HG03196 (cell line): ENCODE results near the gene PDIK1L.

ENCODE experiments used
- ATAC-seq: cut with Tn5 transposase; IDR thresholded peaks from one replicate; pipeline ENCODE4 v1.9.1; 2021; ENCODE audit not compliant: unreplicated experiment

The PDIK1L gene

GRCh38 chr1:26169198-26169554 lies 57.6 kb downstream of the PDIK1L start:
- no peak for ATAC-seq

- ATAC-seq = peak; percentile 84
Observed at GRCh38 chr1:26169669-26170471, 58.2 kb downstream of the PDIK1L start, which contains the start of gene ZNF593. TSS of gene ZNF593 (plus strand) at chr1:26169908. CDS start at chr1:26169984, 76 bp downstream.

- no peak for ATAC-seq
Observed at GRCh38 chr1:26170472-26170821, 58.8 kb downstream of the PDIK1L start.

DNA sequence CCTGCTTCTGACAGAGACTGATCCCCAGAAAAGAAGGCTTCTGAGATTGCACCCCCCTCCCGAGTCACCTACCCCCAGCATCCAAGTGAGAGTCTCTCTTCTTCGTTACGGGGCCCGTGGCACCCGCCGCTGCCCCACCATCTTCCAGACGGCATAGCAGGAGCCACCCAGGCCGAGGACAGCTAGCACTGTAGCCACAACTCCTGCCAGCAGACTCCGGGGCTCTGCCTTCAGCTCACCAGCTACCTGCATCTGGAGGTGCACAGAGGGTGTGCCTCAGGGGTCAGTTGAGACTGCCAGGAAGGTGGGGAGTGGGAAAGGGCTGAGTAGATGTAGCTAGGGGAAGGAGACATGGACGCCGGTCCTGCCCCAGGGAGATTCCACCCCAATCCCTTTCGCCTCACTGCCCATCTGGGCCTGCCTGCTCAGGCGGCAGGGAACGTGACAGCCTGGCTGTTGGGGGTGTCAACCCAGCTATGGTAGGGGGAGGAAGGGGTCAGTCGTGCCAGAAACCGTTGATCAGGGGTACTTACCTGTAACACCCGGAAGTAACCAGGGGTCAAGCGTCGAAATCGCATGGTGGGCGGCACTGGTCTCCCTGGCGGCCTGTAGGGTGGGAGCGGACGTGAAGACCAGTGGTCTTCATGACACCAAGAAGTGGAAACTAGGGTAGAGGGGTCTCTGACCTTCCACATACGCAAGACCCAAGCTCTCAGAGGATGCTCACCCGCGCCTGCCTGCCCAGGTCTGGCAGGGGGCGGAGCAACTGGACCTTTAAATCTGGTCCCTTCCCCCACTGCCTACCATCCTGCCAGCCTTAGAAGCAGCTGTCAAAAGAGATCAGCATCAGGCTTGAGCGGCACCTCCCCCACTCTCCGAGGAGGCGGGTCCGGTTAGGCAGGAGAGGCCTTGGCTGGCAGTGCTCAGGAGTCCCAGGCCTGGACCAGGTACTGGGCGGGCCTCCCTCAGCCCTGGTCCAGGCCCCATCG lies 59.8 kb downstream of the PDIK1L start, which contains the start of gene ZNF593OS:
TSS of gene ZNF593OS (minus strand) at position 749 of the 989 bp plus-strand sequence. CDS start at position 578, 171 bp downstream.
- no peak for ATAC-seq
